GM18858 (cell line): ENCODE measurements around the gene SENP7.
"Not testable (repeated sequence)": the region's sequence is repeated elsewhere in the genome, so short reads cannot be mapped to it uniquely, and the experiment has no call there.

Source experiments
- ATAC-seq: cut with Tn5 transposase; IDR thresholded peaks from one replicate; pipeline ENCODE4 v1.9.1; 2021; ENCODE audit not compliant: unreplicated experiment

The SENP7 gene

GRCh38 chr3:101512646-101513418, at the start of gene SENP7:
TSS of gene SENP7 (minus strand) at chr3:101513212. CDS start at chr3:101513130, 82 bp downstream.
- ATAC-seq: peak; percentile 39

DNA sequence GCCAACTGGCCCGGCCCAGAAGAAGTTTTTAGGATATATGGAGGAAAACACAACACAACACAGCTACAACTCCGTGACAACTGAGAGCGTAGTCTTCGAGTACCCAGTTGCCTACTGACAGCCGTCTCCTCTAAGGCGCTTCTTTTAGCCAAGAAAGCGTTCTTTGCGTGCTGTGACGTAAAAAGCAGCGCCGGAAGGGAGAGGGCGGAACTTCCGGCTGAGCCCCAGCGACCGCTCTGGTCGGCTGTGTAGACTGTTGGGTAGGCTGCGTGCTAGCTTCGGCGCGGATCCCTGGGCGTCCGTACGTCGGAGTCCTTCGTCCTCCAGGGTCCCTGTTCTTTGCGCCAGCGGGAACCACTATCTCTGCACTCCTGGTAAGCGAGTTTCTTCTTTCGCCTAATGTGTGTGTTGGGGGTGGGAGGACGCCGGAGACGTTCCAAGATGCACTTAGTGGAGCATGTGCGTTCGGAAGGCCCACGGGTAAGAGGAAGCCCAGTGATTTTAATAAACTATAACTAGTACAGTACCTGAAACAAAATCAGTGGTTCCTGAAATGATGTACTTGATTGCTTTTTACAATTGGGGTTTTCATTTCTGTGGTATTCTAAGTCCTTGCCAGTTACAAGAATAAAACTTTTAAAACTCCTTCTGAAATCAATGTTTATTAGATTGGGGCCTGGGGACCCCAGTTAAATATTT, 48.8 kb upstream of the SENP7 start, which contains the start of gene TRMT10C:
TSS of gene TRMT10C (plus strand) at position 239 of the 699 bp plus-strand sequence. CDS start 2,914 bp downstream, outside the sequence.
- peak; percentile 99 for ATAC-seq

DNA sequence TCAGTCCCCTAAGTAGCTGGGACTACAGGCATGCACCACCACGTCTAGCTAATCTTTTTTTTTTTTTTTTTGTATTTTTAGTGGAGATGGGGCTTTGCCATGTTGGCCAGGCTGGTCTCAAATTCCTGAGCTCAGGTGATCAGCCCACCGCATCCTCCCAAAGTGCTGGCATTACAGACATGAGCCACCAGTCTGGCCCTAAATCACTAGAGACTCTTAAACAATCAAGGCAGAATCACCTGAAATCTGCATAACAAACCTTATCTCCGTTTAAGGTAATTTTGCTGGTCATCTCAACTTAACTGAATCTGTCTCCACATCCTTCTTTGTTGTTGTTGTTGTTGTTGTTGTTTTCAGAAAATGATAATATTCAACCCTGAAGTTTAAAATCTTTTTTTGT, 43.1 kb upstream of the SENP7 start:
- no peak for ATAC-seq

GRCh38 chr3:101553381-101553780, 40.4 kb upstream of the SENP7 start:
- not testable (repeated sequence) for ATAC-seq

DNA sequence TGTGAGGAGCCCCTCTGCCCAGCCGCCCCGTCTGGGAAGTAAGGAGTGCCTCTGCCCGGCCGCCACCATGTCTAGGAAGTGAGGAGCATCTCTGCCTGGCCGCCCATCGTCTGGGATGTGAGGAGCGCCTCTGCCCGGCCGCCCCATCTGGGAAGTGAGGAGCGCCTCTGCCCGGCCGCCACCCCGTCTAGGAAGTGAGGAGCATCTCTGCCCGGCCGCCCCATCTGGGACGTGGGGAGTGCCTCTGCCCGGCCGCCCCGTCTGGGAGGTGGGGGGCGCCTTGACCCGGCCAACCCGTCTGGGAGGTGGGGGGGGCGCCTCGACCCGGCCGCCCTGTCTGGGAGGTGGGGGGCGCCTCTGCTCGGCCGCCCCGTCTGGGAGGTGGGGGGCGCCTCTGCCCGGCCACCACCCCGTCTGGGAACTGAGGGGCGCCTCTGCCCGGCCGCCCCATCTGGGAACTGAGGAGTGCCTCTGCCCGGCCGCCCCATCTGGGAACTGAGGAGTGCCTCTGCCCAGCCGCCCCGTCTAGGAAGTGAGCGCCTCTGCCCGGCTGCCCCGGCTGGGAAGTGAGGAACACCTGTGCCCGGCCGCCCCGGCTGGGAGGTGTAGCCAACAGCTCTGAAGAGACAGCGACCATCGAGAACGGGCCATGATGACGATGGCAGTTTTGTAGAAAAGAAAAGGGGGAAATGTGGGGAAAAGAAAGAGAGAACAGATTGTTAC, 38.5 kb upstream of the SENP7 start:
- not testable (repeated sequence) for ATAC-seq

GRCh38 chr3:101549473-101549872, 36.5 kb upstream of the SENP7 start:
- no peak for ATAC-seq

GRCh38 chr3:101548527-101549105, 35.6 kb upstream of the SENP7 start:
- no peak for ATAC-seq

- no peak for ATAC-seq
These were observed 31.3 kb upstream of the SENP7 start for GRCh38 chr3:101544161-101544850.

GRCh38 chr3:101542957-101543356, 29.9 kb upstream of the SENP7 start:
- no peak for ATAC-seq

DNA sequence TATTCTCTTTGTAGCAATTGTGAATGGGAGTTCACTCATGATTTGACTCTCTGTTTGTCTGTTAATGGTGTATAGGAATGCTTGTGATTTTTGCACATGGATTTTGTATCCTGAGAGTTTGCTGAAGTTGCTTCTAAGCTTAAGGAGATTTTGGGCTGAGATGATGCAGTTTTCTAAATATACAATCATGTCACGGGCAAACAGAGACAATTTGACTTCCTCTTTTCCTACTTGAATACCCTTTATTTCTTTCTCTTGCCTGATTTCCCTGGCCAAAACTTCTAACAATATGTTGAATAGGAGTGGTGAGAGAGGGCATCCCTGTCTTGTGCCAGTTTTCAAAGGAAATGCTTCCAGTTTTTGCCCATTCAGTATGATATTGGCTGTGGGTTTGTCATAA, 23.9 kb upstream of the SENP7 start:
- ATAC-seq: not testable (repeated sequence)

- ATAC-seq: no peak
These were observed 23.3 kb upstream of the SENP7 start for GRCh38 chr3:101536266-101536665.

- ATAC-seq: no peak
These were observed 22.2 kb upstream of the SENP7 start for GRCh38 chr3:101535221-101535620.

DNA sequence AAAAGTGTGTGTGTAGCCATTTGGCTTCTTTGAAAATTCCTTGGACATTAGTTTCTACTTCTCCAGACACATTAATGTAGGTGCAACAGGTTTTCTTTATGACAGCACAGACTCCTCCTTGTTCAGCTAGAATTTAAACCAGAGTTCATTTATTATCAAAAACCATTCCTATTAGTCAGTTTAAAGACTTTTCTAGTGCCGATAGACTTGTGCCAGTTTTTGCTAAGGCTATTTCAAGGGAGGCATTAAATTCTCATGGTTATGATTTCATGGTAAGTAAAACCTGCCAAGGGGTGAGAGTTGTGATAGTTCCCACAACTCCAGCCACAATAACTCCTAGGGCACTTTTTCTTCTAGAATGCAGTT, 20.6 kb upstream of the SENP7 start:
- no peak for ATAC-seq

DNA sequence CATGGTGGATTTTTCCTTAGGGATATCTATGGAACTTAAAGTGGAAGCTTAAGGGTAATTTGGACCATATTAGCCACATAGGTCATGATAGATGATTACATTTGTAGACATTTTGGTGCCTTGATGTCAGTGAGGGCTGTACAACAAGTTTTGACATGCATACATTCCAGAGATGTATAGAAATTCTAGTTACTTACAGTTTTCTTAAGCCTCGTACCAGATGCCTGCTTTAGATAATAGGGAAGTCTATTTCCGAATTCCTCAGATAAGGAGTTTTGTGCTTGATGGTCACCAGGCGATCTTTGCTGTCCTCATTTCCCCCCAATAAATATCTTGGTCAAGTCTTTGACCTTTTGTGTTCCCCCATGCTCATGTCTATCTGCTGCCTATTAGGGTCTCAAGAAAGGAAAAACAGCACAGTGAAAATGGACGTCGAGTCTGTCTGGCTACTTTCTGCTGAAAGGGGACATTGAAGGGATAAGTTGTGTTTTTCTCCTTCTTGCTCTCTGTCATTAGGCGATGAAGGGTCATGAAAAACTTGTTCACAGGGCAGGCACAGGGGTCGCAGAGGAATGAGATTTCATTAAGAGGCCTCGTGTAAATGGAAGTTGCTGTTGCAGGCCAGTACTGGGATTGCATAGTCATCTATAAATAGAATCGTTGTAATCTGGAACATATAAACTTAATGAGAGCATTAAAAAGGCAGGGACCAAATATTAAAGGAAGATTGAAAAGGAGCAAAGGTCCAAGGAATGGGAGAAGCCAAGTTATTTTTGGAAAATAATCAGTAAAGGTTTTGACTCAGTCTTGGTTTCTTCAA, 20.0 kb upstream of the SENP7 start:
- no peak for ATAC-seq

DNA sequence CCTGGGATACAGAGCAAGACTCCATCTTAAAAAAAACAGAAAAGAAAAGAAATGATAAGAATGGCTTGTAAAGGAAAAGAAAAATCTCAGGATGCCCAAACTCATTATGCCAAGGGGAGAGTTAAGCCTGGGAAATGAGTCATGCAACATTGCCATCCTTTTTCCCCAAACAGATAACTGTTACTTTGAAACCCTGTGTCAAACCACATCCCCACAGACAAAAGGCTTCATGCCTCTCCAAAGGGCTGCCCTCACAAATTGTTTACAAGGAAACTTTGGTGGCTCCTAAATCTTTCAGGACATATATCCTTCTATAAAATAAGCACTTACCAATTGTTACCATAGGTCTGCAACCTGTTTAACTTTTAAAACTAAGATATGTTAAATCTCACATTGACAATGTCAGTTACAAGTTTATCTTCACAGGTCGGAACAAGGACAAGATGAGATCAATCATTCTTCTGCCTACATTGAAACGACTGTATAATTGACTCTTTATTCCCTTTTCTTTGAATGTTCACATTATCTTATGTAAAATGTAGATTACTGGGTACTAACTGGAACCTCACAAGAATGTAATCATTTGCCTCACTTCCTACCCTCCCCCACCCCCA, 18.6 kb upstream of the SENP7 start:
- ATAC-seq: no peak

DNA sequence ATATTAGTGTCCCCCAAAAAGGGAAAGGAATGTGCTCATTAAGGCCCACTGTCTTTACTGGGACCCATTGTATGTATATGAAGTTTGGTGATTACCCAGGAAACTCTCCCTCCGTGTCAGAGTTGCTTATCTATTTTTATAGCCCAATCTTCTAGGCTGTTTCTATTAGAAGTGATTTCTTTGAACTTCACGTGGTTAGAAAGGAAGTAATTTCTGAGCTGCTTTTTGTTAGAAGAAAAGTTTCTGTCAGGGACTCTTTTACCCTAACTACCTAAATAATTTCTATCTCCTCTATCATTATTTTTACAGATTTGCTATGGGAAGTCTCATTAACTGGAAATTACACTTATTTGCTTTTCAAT, 17.7 kb upstream of the SENP7 start:
- no peak for ATAC-seq

DNA sequence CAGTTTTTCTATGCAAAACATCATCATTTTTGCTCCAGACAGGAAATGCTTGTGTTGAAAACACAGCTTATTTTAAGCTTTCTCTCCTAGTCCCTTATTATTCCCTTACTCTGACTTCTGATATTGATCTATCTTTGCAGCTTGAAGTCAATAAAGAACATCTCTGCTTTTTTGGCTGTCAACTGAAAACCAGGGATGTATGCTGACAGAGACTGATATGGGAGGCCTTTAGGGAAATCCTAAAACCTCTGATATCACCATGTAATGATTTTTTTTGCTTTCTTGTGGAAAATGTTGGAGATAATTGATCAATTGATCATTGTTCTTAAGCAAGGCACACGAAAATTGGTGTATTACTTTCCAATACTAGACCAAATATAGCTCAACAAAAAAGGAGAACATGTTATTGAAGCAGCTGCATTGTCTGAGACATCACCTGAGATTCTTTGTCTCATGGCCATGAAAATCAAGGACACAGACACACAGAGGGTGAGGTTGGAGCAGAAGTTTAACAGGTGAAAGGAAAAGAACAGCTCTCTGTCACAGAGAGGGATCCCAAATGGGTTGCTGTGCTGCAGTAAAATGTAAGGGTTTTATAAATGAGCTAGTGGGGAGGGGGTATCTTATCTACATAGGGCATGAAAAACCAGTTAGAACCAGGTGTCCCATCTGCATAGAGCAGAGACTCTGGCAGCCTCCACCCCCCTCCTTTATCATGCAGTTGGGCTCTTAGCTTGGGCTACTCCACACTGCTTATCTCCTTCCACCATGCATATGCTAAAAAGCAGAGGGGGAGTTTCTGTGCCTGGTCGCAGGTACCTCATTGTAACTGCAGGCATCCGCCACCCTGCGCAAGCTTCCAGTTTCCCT, 17.0 kb upstream of the SENP7 start:
- no peak for ATAC-seq

DNA sequence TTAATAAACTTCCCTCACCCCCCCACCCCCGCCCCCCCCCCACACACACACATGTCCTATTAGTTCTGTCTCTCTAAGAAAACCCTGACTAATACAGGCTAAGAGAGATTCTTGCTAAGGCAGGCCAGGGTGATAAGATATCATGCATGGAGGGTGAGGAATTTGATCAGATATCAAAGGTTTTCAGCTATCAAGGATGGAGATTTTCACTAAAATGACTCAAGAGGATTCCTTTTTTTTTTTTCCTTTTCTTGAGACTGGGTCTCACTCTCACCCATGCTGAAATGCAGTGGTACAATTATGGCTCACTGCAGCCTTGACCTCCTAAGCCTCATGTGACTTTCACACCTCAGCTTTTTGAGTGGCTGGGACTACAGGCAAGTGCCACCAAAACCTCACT, 14.9 kb upstream of the SENP7 start:
- ATAC-seq: no peak

DNA sequence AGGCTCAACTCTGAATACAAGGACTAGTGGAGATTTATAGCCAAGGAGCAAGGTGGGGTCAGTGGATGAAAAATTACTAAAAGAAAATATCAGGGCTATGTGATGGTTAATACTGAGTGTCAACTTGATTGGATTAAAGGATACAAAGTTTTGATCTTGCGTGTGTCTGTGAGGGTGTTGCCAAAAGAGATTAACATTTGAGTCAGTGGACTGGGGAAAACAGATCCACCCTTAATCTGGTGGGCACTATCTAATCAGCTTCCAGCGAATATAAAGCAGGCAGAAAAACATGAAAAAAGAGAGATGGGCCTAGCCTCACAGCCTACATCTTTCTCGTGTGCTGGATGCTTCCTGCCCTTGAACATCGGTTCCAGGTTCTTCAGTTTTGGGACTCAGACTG, 14.4 kb upstream of the SENP7 start:
- ATAC-seq: no peak
